Karpas-422 (cell line): ENCODE measurements around the gene ATP6V1G2. TPM values are rescaled to one million over a fixed set of nuclear protein-coding genes. Genes with fewer than 3 reads are reported as not detected.

ENCODE experiments used
- DNase-seq: peaks from one replicate; pipeline ENCODE4 v3.0.0-alpha.2; 2015
- H2AFZ ChIP-seq: fragments of 200-600 bp; sonication (generic); 2 replicates; pipeline ENCODE4 v1.6.1; 2014; ENCODE audit warnings: antibody characterized with exemption, low read length, mixed read lengths
- H3K27ac ChIP-seq: fragments of 200-600 bp; sonication (generic); 2 replicates; pipeline ENCODE4 v1.5.1; 2014; ENCODE audit warnings: mild to moderate bottlenecking, low read length, moderate library complexity
- H3K27me3 ChIP-seq: fragments of 200-600 bp; sonication (generic); 2 replicates; pipeline ENCODE4 v1.6.1; 2014; ENCODE audit warnings: low read length, mixed read lengths
- H3K36me3 ChIP-seq: fragments of 200-600 bp; sonication (generic); 2 replicates; pipeline ENCODE4 v1.6.1; 2014; ENCODE audit warnings: low read length, mixed read lengths; ENCODE audit not compliant: insufficient read depth
- H3K4me1 ChIP-seq: fragments of 200-600 bp; sonication (generic); 2 replicates; pipeline ENCODE4 v1.6.1; 2014; ENCODE audit warnings: mild to moderate bottlenecking, low read length, mixed read lengths
- H3K4me2 ChIP-seq: fragments of 200-600 bp; sonication (generic); 2 replicates; pipeline ENCODE4 v1.6.1; 2014; ENCODE audit warnings: low read length, low read depth, mild to moderate bottlenecking; ENCODE audit not compliant: poor library complexity, severe bottlenecking
- H3K4me3 ChIP-seq: fragments of 200-600 bp; sonication (generic); 2 replicates; pipeline ENCODE4 v1.5.1; 2014; ENCODE audit warnings: mild to moderate bottlenecking, antibody characterized with exemption, low read length, mixed read lengths
- H3K79me2 ChIP-seq: fragments of 200-600 bp; sonication (generic); 2 replicates; pipeline ENCODE4 v1.6.1; 2014; ENCODE audit warnings: mild to moderate bottlenecking, low read length, mixed read lengths
- H3K9ac ChIP-seq: fragments of 200-600 bp; sonication (generic); 2 replicates; pipeline ENCODE4 v1.6.0; 2014; ENCODE audit warnings: low read length
- H3K9me2 ChIP-seq: fragments of 200-600 bp; sonication (generic), shearing (Covaris generic); replicated peaks from 2 replicates; pipeline ENCODE4 v1.6.0; 2014; ENCODE audit warnings: mild to moderate bottlenecking, low read length, moderate library complexity; ENCODE audit not compliant: insufficient read depth
- H3K9me3 ChIP-seq: fragments of 300-700, 200-600 bp; sonication (generic); 2 replicates; pipeline ENCODE4 v1.6.1; 2014; ENCODE audit warnings: low read length, mixed read lengths
- H4K20me1 ChIP-seq: fragments of 200-600 bp; sonication (generic); 2 replicates; pipeline ENCODE4 v1.6.1; 2014; ENCODE audit warnings: mild to moderate bottlenecking, antibody characterized with exemption, low read length, low read depth; ENCODE audit not compliant: insufficient read depth
- total RNA-seq: library from RNA; depleted of rRNA; stranded (reverse); fragments of >200 nt; shearing (Covaris generic); gene quantifications from 2 replicates; pipeline ENCODE4 v1.2.3, GENCODE V29; 2014; ENCODE audit warnings: low replicate concordance

ATP6V1G2 gene
- total RNA-seq, 1 experiment from 2014 or later: 34.9 TPM

DNA sequence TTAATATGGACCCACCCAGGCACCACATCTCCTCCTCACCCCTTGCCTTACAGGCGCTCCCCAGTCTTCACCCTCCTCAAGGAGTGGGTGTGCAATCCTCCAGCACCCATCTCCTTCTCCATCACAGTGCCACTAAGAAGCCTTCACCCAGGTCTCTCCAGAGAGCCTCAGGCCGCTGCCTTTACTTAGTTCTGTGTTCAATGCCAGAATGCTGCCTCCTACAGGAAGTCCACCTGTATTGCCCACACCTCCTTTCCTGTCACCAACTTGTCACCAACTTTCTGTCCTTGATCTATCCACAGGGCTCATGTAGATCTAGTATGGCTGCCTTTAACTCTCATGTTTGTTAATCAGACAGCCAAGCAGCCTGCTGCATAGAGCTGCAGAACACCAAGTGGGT lies 39.1 kb upstream of the ATP6V1G2 start:
- Histone ChIP-seq H3K9me2 (no peaks in the 10 kb centered on the region), H4K20me1 (no peaks in the 10 kb centered on the region), H3K4me2 (peak overlapping the region; percentile 40), H2AFZ (no peak overlapping the region), H3K4me3 (no peak overlapping the region), H3K27ac (peak overlapping the region; percentile 76), H3K79me2 (peaks cover 9% of the 10 kb centered on the region; the same call in 1 of the 2 replicates), H3K9ac (peak overlapping the region; percentile 38), H3K27me3 (no peaks in the 10 kb centered on the region), H3K9me3 (no peaks in the 10 kb centered on the region), H3K36me3 (no peaks in the 10 kb centered on the region), H3K4me1 (peaks cover 46% of the 10 kb centered on the region)
- DNase-seq: peak; percentile 91

DNA sequence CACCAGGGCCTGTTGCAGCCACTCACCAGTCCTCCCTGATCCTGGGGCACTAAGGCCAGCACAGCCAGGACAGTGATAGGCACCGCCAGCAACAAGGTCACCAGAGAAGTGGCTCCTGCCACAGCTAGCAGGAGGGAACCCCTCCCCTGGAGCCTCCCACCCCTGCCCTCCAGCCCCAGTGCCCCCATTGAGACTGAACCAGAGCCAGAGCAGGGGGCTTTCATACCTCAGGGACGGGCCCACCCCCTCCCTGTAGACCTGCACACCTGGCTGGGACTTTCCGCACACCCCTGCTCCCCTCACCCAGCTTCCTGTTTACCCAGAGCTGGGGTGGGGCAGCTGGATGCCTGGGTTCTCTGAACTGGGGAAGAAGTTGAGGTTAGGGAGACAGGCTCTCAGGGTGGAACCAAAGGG lies 35.8 kb upstream of the ATP6V1G2 start, which contains the start of gene LTB:
LTB (minus strand) TSS at position 195 of the 414 bp plus-strand sequence; CDS start at position 188, 7 bp downstream.
- no peaks in the 10 kb centered on the region for H3K9me3 ChIP-seq
- peaks cover 3% of the 10 kb centered on the region; the same call in 1 of the 2 replicates for H4K20me1 ChIP-seq
- H3K4me2 ChIP-seq: peak within 1 kb of the TSS; percentile 84
- peak within 1 kb of the TSS; percentile 99 for H3K9ac ChIP-seq
- H3K27ac ChIP-seq: peak within 1 kb of the TSS; percentile 95
- peak within 1 kb of the TSS; percentile 93 for H3K4me3 ChIP-seq
- peaks cover 11% of the 10 kb centered on the region for H3K79me2 ChIP-seq
- DNase-seq: peak; percentile 73
- no peak within 1 kb of the TSS for H2AFZ ChIP-seq
- H3K36me3 ChIP-seq: peaks cover 5% of the 10 kb centered on the region
- H3K27me3 ChIP-seq: no peaks in the 10 kb centered on the region
- no peaks in the 10 kb centered on the region for H3K9me2 ChIP-seq
- peaks cover 77% of the 10 kb centered on the region for H3K4me1 ChIP-seq

DNA sequence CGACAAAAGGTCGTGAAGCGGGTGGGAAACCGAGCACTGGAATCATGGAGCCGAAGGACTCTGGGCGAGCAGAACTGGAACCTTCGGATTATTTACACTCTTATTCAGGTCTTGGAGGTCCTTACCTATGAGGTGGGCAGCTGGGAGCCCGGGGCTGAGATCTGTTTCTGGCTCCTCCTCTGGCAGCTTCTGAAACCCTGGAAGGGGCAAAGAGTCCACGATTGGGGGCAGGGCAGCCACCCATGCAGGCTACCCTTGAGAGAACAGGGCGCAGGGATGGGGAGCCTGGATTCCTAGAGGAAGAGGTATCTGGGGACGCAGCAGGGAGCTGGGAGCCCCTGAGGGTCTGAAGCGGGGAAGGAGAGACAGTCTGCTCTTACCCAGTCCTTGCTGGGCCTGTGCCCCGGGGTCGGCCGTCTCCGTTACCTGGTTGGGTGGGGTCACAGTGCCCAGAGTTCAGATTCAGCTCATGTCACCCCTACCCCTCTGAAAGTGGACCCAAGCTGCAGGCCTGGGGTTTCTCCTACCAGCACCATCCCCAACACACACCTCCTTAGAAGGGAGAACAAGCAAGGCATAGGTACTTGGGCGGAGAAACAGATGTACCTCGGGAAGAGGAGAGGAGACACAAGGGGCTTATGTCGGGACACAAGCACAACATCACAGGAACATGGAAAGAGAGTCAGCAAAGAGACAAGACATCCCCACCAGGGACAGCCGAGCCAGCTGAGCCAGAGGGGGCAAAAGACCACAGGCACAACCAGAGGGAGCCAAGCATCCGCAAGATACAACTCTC lies 35.2 kb upstream of the ATP6V1G2 start:
- Histone ChIP-seq H3K9me3 (no peaks in the 10 kb centered on the region), H2AFZ (no peak overlapping the region), H3K9ac (peak overlapping the region; percentile 99), H3K27me3 (no peaks in the 10 kb centered on the region), H3K36me3 (peaks cover 11% of the 10 kb centered on the region), H3K79me2 (peaks cover 17% of the 10 kb centered on the region), H3K27ac (peak overlapping the region; percentile 95), H4K20me1 (peaks cover 9% of the 10 kb centered on the region; the same call in 1 of the 2 replicates), H3K9me2 (no peaks in the 10 kb centered on the region), H3K4me1 (peaks cover 79% of the 10 kb centered on the region), H3K4me2 (peak overlapping the region; percentile 84), H3K4me3 (peak overlapping the region; percentile 93)
- peak; percentile 73 for DNase-seq

DNA sequence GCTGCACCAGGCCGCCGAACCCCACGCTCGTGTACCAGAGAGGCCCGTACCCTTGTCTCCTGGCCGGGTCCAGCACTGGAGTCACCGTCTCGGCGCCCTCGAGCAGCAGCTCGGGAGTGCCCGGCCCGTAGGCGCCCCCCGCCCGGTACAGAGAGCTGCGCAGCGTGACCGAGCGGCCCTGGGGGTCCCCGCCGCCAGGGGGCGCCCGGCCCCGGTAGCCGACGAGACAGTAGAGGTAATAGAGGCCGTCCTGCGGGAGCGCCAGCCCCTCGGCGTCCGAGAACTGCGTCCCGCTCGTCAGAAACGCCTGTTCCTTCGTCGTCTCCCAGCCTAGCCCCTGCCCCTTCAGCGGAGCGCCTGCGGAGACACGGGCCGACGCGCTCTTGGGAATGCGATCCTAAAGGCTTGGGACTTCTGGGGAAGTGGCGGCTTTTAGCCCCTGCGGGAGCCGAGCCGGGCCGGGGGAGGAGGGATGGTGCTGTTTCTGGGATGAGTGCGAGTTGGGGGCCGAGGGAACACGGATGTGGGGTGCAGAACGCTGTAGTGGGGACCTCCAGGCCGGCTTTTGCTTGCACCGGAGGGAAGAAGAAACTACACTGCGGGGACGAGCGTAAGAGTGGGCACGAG lies 34.5 kb upstream of the ATP6V1G2 start:
- Histone ChIP-seq H3K4me1 (peaks cover 77% of the 10 kb centered on the region), H3K79me2 (peaks cover 24% of the 10 kb centered on the region), H3K27ac (peak overlapping the region; percentile 95), H3K9ac (peak overlapping the region; percentile 99), H3K36me3 (peaks cover 18% of the 10 kb centered on the region), H3K4me3 (peak overlapping the region; percentile 93), H3K9me2 (no peaks in the 10 kb centered on the region), H3K27me3 (no peaks in the 10 kb centered on the region), H3K9me3 (no peaks in the 10 kb centered on the region), H2AFZ (no peak overlapping the region; the same call in 1 of the 2 replicates), H4K20me1 (peaks cover 16% of the 10 kb centered on the region; the same call in 1 of the 2 replicates), H3K4me2 (peak overlapping the region; percentile 84)
- peak; percentile 95 for DNase-seq

DNA sequence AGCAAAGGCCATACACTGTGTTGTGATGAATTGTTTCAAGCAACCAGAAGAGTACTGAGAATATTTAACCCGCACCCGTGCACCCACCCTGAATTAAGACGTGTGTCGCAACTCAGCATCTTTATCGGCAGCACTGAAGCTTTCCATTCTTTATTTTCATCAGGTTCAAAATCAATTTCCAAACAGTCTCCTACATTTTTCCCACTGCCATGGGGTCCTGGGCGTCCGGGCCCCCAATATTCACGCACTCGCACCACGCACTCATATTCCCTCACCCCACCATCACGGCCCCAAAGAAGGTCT lies 34.0 kb upstream of the ATP6V1G2 start:
- H4K20me1 ChIP-seq: peaks cover 20% of the 10 kb centered on the region; the same call in 1 of the 2 replicates
- peaks cover 23% of the 10 kb centered on the region for H3K36me3 ChIP-seq
- H3K27me3 ChIP-seq: no peaks in the 10 kb centered on the region
- H3K79me2 ChIP-seq: peaks cover 29% of the 10 kb centered on the region
- peak overlapping the region; percentile 93 for H3K4me3 ChIP-seq
- H3K4me2 ChIP-seq: peak overlapping the region; percentile 84
- no peaks in the 10 kb centered on the region for H3K9me2 ChIP-seq
- no peak for DNase-seq
- H3K4me1 ChIP-seq: peaks cover 72% of the 10 kb centered on the region
- peak overlapping the region; percentile 99 for H3K9ac ChIP-seq
- H3K27ac ChIP-seq: peak overlapping the region; percentile 95
- no peaks in the 10 kb centered on the region for H3K9me3 ChIP-seq
- no peak overlapping the region; the same call in 1 of the 2 replicates for H2AFZ ChIP-seq

DNA sequence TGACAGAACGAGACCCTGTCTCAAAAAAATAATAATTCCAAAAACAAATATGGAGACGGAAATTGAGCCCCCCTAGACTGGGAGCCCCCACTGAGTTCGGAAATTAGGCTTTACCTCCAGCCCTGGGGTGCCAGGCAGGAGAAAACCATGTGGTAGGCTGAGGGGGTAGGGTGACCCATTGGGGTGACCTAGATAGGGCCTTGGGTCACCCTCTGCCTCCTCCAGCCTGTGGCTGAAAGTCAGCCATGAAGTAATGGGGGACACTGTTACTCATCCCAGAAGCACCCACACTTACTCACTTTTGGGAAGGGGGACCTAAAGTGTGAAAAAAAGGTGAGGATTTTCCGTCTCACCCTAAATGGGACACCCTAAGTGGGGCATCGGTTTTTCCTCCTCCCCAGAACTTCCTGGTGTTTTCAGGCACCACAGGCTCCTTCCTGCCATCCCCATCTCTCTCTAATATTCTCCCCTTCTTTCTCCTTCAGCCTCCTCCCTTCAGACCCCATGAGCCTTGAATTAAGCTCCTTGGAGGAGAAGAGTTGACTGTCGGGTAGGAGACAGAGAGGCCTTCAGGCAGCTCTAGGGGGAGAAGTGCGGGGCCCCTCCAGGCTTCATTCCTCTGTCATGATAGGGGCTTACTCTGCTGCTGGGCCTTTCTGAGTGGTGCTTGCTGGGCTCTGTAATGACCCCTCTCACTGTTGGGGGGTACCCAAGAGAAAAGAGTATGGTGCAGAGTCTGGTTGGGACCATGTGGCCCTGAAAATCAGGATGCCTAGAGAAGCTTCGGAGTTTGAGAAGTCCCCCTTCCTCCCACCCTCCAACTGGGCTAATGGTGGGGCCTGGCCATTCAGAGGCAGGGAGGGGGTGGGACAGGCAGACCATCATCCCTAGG lies 33.4 kb upstream of the ATP6V1G2 start:
- Histone ChIP-seq H3K9me3 (no peaks in the 10 kb centered on the region), H2AFZ (no peak overlapping the region), H3K36me3 (peaks cover 23% of the 10 kb centered on the region), H3K4me3 (peak overlapping the region; percentile 93), H3K27me3 (no peaks in the 10 kb centered on the region), H3K27ac (peak overlapping the region; percentile 95), H3K9me2 (no peaks in the 10 kb centered on the region), H3K4me2 (peak overlapping the region; percentile 84), H3K79me2 (peaks cover 33% of the 10 kb centered on the region), H3K9ac (peak overlapping the region; percentile 99), H3K4me1 (peaks cover 70% of the 10 kb centered on the region), H4K20me1 (peaks cover 20% of the 10 kb centered on the region; the same call in 1 of the 2 replicates)
- DNase-seq: peak; percentile 89

DNA sequence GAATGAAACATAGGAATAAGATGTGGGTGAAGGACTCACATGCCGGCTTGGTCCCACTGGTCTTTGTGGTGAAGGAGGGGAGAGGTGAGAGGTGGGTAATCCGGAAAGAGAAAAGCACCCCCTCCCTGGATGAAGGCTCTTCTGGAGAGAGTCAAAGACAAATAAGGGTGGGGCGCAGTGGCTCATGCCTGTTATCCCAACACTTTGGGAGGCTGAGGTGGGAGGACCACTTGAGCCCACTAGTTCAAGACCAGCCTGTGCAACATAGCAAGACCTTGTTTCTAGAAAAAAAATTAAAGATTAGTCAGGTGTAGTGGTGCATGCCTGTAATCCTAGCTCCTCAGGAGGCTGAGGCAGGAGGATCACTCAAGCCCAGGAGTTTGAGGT lies 32.7 kb upstream of the ATP6V1G2 start:
- Histone ChIP-seq H3K9ac (peak overlapping the region; percentile 99), H2AFZ (no peak overlapping the region), H3K79me2 (peaks cover 34% of the 10 kb centered on the region), H3K9me3 (no peaks in the 10 kb centered on the region), H3K27ac (peak overlapping the region; percentile 95), H3K4me2 (peak overlapping the region; percentile 84), H3K4me3 (peak overlapping the region; percentile 93; the same call in 1 of the 2 replicates), H3K36me3 (peaks cover 23% of the 10 kb centered on the region), H3K4me1 (peaks cover 71% of the 10 kb centered on the region), H3K9me2 (no peaks in the 10 kb centered on the region), H3K27me3 (no peaks in the 10 kb centered on the region), H4K20me1 (peaks cover 20% of the 10 kb centered on the region; the same call in 1 of the 2 replicates)
- no peak for DNase-seq
